Daoy (cell line): ENCODE data around the gene SDHC. TPM values are rescaled to one million over a fixed set of nuclear protein-coding genes. Genes with fewer than 3 reads are reported as not detected.
A peak's percentile ranks its signal among the peaks of the same experiment; 100 is the strongest.

Source experiments
- DNase-seq: peaks from one replicate; pipeline ENCODE4 v3.0.0-alpha.2; 2015; ENCODE audit warnings: low read depth
- total RNA-seq: library from RNA; depleted of rRNA; stranded (reverse); fragments of >200 nt; shearing (Covaris generic); gene quantifications from 2 replicates; pipeline ENCODE4 v1.2.3, GENCODE V29; 2014; rRNA removed

Gene SDHC, protein sequence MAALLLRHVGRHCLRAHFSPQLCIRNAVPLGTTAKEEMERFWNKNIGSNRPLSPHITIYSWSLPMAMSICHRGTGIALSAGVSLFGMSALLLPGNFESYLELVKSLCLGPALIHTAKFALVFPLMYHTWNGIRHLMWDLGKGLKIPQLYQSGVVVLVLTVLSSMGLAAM
- 20.6 and 22.5 TPM in 2 replicates for total RNA-seq

- DNase-seq: peak; percentile 94
Observed at GRCh38 chr1:161314201-161314981, at the start of gene SDHC. TSS of gene SDHC (plus strand) at chr1:161314381. CDS start at chr1:161314406, 25 bp downstream.

DNA sequence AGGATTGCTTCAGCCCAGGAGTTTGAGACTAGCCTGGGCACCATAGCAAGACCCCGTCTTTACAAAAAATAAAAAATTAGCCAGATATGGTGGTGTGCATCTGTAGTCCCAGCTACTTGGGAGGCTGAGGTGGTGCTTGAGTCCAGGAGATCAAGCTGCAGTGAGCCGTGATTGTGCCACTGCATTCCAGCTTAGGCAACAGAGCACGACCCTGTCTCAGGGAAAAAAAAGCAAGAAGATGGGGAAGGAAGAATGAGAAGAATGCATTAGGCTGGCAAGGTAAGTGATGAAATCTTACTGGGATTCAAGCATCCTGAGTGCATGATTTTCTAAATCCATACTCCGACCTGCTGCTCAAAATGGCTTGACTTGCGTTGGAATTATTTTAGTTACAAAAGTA is 48.9 kb upstream of the SDHC start:
- no peak for DNase-seq

DNA sequence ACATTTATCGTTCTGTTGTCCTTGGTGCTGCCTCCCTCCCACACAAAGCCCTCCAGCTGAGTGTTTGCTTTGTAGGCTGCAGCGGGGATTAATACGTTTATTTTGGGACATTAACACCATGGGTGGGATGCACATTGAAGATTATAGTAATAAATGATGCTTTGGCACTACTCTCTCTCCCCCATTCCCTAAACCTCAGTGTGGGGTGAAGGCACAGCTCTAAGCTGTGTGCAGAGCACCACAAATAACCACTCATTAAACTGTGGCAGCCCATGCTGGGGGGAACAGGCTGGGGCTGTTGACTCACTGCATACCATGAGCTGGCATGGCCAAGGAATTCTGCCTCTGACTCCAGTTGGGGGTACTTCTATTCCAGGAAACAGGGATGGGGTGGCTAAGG is 48.0 kb upstream of the SDHC start:
- DNase-seq: peak; percentile 71

DNA sequence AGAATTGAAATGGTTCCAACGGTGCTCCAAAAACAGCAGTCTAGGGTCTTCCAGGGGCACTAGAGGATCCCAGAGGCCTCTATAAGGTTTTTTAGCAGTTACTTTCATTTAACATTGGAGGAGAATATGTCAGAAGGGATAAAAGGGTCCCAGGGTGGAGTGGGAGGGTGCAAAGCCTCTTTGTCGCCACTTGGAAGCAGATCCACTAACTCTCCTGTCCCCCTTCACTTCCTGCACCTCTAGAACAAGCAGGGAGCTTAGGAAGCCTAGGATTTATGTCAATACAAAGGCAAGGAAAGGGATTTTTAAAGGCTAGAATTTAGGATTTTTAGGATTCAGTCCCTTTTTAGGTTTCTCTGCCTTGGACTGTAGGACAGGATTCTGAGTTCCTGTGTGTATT is 47.3 kb upstream of the SDHC start:
- DNase-seq: no peak

DNA sequence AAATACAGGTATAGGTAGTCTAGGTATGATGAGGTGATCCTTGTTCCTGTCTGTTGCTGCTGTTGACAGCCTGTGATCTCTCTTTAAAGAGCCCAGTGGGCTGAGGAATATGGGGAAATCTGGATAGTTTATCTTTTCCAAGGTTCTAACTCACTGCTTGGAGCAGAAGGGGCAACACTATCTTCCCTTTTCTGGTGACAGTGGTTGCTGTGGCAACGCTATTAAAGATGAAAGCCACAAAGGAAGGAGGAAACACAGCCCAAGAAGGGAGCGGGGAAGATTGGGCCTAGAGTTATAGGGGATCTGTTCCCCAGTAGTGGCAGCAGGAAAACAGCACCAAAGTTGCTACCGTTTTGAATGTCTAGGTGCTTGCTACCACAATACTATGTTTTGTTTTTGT is 46.9 kb upstream of the SDHC start:
- no peak for DNase-seq

DNA sequence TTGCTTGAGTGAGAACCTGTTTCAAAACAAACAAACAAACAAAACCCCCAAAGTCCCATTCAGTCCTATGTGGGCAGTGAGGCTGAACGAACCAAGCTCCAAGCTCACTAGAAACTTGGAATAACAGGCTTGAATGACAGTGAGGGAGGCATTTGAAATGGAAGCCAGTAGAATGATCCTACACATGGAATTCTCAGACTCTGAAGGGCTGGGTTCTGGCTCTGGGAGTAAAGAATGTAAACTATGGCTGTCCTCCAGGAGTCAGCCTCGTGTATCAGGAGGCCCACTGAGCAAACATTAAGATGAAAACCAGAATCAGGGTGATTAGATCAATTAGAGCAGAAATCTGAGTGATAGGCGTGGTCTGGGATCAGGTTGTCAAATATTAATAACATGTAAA is 40.8 kb upstream of the SDHC start:
- no peak for DNase-seq

- DNase-seq: no peak
Observed at GRCh38 chr1:161274874-161275273, 39.3 kb upstream of the SDHC start.

- no peak for DNase-seq
Observed at GRCh38 chr1:161282991-161283390, 31.2 kb upstream of the SDHC start.

DNA sequence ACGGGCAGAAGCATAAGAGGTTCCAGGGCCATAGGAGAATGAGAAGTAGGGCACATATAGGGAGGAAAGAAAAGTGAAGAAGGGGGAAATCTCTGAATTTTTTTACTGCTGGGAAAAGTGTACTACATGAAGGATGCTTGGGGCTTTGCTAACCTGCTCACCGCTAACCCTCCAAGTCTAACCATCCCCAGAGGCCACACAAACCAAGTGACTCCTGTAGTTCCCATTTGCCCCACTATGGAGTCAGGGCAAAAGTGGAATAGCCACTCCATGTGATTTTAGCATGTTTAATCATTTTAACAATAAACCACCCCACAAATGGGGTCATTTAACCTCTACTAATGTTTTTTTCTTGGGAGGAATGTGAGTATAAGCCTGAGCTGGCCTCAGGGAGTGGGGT is 29.1 kb upstream of the SDHC start:
- no peak for DNase-seq

- no peak for DNase-seq
Observed at GRCh38 chr1:161285521-161285920, 28.7 kb upstream of the SDHC start.

DNA sequence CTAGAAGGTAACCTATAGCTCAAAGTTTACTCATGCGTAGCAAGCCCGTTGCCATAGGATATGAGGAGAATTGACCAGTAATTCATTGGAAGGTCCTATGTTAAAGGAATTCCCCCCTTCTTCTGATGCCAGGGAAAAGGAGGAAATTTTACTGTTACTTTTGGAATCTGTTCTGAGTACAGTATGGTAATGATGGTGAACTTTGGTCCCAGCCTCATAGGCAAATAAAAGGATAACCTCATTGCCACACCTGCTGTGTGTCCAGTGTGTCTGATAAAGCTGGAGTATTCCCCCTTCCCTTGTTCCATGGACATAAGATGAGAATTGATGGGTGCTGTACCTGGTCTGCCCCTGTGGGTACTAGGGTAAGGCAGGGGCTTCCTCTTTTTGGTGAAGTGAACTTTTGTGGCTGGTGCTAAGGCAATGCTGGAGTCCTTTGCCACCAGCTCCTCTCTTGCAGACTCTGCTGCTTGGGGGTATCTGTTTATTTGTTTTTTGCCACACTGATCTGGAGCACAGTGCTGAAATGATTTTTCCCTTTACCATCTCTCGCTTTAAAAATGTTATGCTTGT is 26.6 kb upstream of the SDHC start:
- DNase-seq: no peak

DNA sequence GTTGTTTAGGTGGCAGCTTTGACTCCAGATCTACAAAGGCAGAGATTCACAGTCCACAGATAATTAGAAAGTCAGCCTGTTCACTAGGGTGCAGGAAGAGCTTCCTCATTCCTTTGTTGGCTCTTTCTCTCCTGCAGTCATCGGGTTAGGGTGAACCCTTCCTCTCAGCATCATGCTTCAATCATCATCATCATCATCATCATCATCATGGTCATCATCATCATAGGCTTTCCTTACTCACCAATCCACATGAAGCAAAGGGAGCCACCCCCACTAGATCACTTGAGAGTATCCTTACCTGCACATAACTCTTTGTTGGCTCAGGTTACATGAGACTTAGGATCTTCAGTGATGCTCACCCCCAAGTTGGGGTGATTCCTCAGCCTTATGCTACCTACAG is 23.4 kb upstream of the SDHC start:
- DNase-seq: no peak

DNA sequence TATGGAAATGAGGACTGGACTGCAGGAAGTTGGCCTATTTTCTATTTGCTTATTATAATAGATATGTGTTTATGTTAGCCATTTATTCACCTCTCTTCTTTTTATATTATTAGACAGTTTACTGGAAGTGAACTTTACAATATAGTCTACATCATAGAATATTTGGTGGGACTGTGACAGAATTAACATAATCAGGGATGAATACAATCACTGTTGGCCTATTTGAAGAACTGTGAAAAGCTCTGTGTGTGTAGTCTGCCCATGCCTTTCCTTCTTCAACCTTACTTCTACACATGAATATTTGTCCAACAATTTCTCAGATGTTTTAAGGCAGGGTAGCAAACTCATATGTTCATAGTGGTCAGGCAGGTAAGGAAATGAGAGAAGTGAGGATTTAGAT is 16.8 kb upstream of the SDHC start:
- no peak for DNase-seq

- DNase-seq: no peak
Observed at GRCh38 chr1:161298116-161298515, 16.1 kb upstream of the SDHC start.

GRCh38 chr1:161299347-161299746 is 14.8 kb upstream of the SDHC start:
- DNase-seq: no peak

GRCh38 chr1:161300478-161300877 is 13.7 kb upstream of the SDHC start:
- DNase-seq: no peak

- DNase-seq: no peak
Observed at GRCh38 chr1:161304927-161305866, 9.0 kb upstream of the SDHC start.

GRCh38 chr1:161305867-161306519 is 8.2 kb upstream of the SDHC start:
- DNase-seq: peak; percentile 10

- peak; percentile 30 for DNase-seq
Observed at GRCh38 chr1:161307230-161307768, 6.9 kb upstream of the SDHC start.

DNA sequence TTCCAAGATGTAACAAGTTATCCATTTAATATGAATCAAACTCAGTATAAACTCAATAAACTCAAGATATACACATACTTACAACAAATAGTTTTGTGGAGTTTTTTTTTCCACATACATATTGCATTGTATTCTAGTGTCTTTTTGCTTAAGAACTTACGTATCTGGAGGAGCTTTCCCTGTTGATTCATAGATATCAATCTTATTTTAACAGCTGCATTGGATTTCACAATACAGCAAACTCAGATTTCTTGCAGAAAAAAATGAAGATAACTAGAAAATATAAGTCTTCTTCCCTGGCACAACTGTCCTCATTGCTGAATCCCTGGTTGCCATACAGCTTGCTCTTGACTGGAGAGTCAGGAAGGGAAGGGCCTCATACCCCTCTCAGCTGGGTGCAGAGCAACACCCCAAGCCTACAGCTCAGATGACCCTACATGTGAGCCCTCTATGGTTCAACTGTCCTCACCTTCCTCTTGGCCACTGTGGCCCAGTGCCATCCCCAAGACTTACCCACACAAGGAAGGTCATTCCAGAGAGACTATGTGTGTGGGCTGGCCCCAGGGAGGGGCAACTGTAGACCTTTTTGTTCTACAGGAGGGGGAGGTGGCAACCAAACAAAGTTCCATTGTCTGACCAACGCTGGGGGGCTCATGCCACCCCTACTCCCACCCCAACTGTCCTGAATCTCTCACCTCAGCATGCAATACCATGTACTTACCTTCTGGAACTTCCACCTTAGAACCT is 6.1 kb upstream of the SDHC start:
- DNase-seq: no peak

- DNase-seq: no peak
Observed at GRCh38 chr1:161309868-161310267, 4.3 kb upstream of the SDHC start, which contains the start of gene MPZ. TSS of gene MPZ (minus strand) at chr1:161309968. CDS start at chr1:161309905, 63 bp downstream.
